PC-3 (cell line): ENCODE data around the gene MYO10. TPM values are rescaled to one million over a fixed set of nuclear protein-coding genes. Genes with fewer than 3 reads are reported as not detected.

Experiments
- ATAC-seq: fragments of 200-7000 bp; cut with Tn5 transposase; 2 replicates; pipeline ENCODE4 v1.9.1; 2020; ENCODE audit warnings: mild to moderate bottlenecking, moderate library complexity
- BruUV-seq: library from RNA; stranded (reverse); fragments of 400-500 nt; replicated peaks from 2 replicates; lab custom pipeline; 2021; lab: Mats Ljungman, UMichigan
- CTCF ChIA-PET: fragments of 300-600 bp; sonication (Branson Sonifier 250); formaldehyde crosslinking; loops from one replicate; lab custom pipeline; 2022; ENCODE audit warnings: antibody characterized with exemption; lab: Charles Lee
- POLR2A ChIA-PET: fragments of 300-600 bp; sonication (Branson Sonifier 250); formaldehyde crosslinking; loops from one replicate; lab custom pipeline; 2022; ENCODE audit warnings: antibody characterized with exemption; ENCODE audit not compliant: unreplicated experiment; lab: Charles Lee
- DNase-seq: peaks from one replicate; pipeline ENCODE4 v3.0.0-alpha.2; 2015
- H2AFZ ChIP-seq: fragments of 300-600 bp; sonication (generic); 2 replicates; pipeline ENCODE4 v1.6.0; 2016; ENCODE audit warnings: antibody characterized with exemption, low read length
- H3F3A ChIP-seq: fragments of 300-600 bp; sonication (generic); one replicate; pipeline ENCODE4 v1.6.0; 2017; ENCODE audit warnings: antibody characterized with exemption, low read length, control low read depth, mild to moderate bottlenecking; ENCODE audit not compliant: unreplicated experiment
- H3K27ac ChIP-seq: fragments of 300-600 bp; sonication (generic); 2 replicates; pipeline ENCODE4 v1.5.1; 2016; ENCODE audit warnings: mild to moderate bottlenecking, low read length
- H3K27me3 ChIP-seq: fragments of 300-600 bp; sonication (generic); 2 replicates; pipeline ENCODE4 v1.6.1; 2016; ENCODE audit warnings: low read length, mixed read lengths
- H3K36me3 ChIP-seq: fragments of 300-600 bp; sonication (generic); 2 replicates; pipeline ENCODE4 v1.6.1; 2016; ENCODE audit warnings: low read depth, mixed run types, low read length, mixed read lengths
- H3K4me1 ChIP-seq: fragments of 300-600 bp; sonication (generic); 2 replicates; pipeline ENCODE4 v1.5.1; 2016; ENCODE audit warnings: low read length; ENCODE audit not compliant: insufficient read depth
- H3K4me2 ChIP-seq: fragments of 300-600 bp; sonication (generic); 2 replicates; pipeline ENCODE4 v1.6.0; 2016; ENCODE audit warnings: low read length
- H3K4me3 ChIP-seq: fragments of 300-600 bp; sonication (generic); 2 replicates; pipeline ENCODE4 v1.5.1; 2016; ENCODE audit warnings: mild to moderate bottlenecking, low read length, mixed read lengths
- H3K79me2 ChIP-seq: fragments of 300-600 bp; sonication (generic); 2 replicates; pipeline ENCODE4 v1.6.1; 2017; ENCODE audit warnings: low read length, mixed read lengths
- H3K9ac ChIP-seq: fragments of 300-600 bp; sonication (generic); 2 replicates; pipeline ENCODE4 v1.6.0; 2016; ENCODE audit warnings: mild to moderate bottlenecking, low read length
- H3K9me2 ChIP-seq: fragments of 300-600 bp; sonication (generic); replicated peaks from 2 replicates; pipeline ENCODE4 v1.6.1; 2016; ENCODE audit warnings: mixed run types, low read length, mixed read lengths
- H3K9me3 ChIP-seq: fragments of 300-600 bp; sonication (generic); 2 replicates; pipeline ENCODE4 v1.6.1; 2016; ENCODE audit warnings: low read length, mixed read lengths
- H4K20me1 ChIP-seq: fragments of 300-600 bp; sonication (generic); 2 replicates; pipeline ENCODE4 v1.6.1; 2016; ENCODE audit warnings: low read length, mixed read lengths
- CTCF ChIP-seq: fragments of 300-600 bp; sonication (generic); conservative IDR thresholded peaks from 2 replicates; pipeline ENCODE4 v1.5.1; 2017; ENCODE audit warnings: antibody characterized with exemption, low read depth, mild to moderate bottlenecking, low read length
- EZH2 ChIP-seq: fragments of 300-600 bp; sonication (generic); IDR thresholded peaks from one replicate; pipeline ENCODE4 v1.6.1; 2017; ENCODE audit warnings: antibody characterized with exemption, mild to moderate bottlenecking, low read length; ENCODE audit not compliant: unreplicated experiment
- EZH2phosphoT487 ChIP-seq: fragments of 300-600 bp; sonication (generic); IDR thresholded peaks from 2 replicates; pipeline ENCODE4 v1.6.1; 2018; ENCODE audit warnings: mild to moderate bottlenecking, antibody characterized with exemption, low read length, borderline replicate concordance
- intact Hi-C: fragments of 100-400 bp; cut with micrococcal nuclease; formaldehyde crosslinking; loops from 2 replicates; pipeline ENCODE4 v1.9.0; 2023
- total RNA-seq: library from RNA; depleted of rRNA; stranded (reverse); fragments of >200 nt; gene quantifications from 2 replicates; pipeline ENCODE4 v1.2.3, GENCODE V29; 2014

MYO10 gene
- total RNA-seq, 1 experiment from 2014 or later: 52.3 TPM

- Histone ChIP-seq H3K79me2 (peaks cover 92% of the 10 kb centered on the region), H3K27me3 (no peaks in the 10 kb centered on the region), H3K9me3 (no peaks in the 10 kb centered on the region), H3K36me3 (no peaks in the 10 kb centered on the region), H3K9ac (no peak overlapping the region), H3F3A (no peaks in the 10 kb centered on the region), H3K9me2 (no peaks in the 10 kb centered on the region), H2AFZ (no peak overlapping the region), H3K4me3 (no peak overlapping the region), H4K20me1 (peaks cover 72% of the 10 kb centered on the region), H3K4me2 (peak overlapping the region; percentile 82; the same call in 1 of the 2 replicates), H3K27ac (no peak overlapping the region), H3K4me1 (peaks cover 26% of the 10 kb centered on the region)
- ChIA-PET CTCF (no interaction called here), POLR2A (interaction anchor here (0.7 kb wide), 1 partner anchor 186 kb away, joined by 3 read pairs; no protein-coding TSS in a partner anchor)
- TF ChIP-seq EZH2 (no peak), EZH2phosphoT487 (no peak), CTCF (no peak)
- intact Hi-C loops: loop anchor here (5.0 to 10.0 kb wide), 2 partner anchors 57 to 84 kb away; no protein-coding TSS in a partner anchor
- BruUV-seq: no TSS peak
- DNase-seq (no peak), ATAC-seq (no peak)
Observed at GRCh38 chr5:16931334-16932110, 4.6 kb downstream of the MYO10 start.

- no peak overlapping the region for H3K4me2 ChIP-seq
- no peaks in the 10 kb centered on the region for H3K36me3 ChIP-seq
- no TSS peak for BruUV-seq
- H2AFZ ChIP-seq: no peak overlapping the region
- no peak overlapping the region for H3K4me3 ChIP-seq
- CTCF ChIA-PET: no interaction called here
- intact Hi-C loops: loop anchor here (5.0 to 10.0 kb wide), 2 partner anchors 56 to 83 kb away; no protein-coding TSS in a partner anchor
- DNase-seq: no peak
- H3K9ac ChIP-seq: no peak overlapping the region
- POLR2A ChIA-PET: interaction anchor here (0.6 kb wide), 1 partner anchor 44 kb away, joined by 3 read pairs; no protein-coding TSS in a partner anchor
- no peak overlapping the region for H3K27ac ChIP-seq
- H3K4me1 ChIP-seq: peaks cover 26% of the 10 kb centered on the region
- H3K79me2 ChIP-seq: peaks cover 97% of the 10 kb centered on the region
- H3F3A ChIP-seq: no peaks in the 10 kb centered on the region
- H3K27me3 ChIP-seq: no peaks in the 10 kb centered on the region
- H3K9me3 ChIP-seq: no peaks in the 10 kb centered on the region
- no peak for ATAC-seq
- H4K20me1 ChIP-seq: peaks cover 80% of the 10 kb centered on the region
- TF ChIP-seq EZH2phosphoT487: no peak
- TF ChIP-seq EZH2: no peak
- TF ChIP-seq CTCF: no peak
- no peaks in the 10 kb centered on the region for H3K9me2 ChIP-seq
Observed at GRCh38 chr5:16930496-16930895, 5.6 kb downstream of the MYO10 start.

GRCh38 chr5:16929831-16930230 is 6.3 kb downstream of the MYO10 start:
- CTCF ChIA-PET: no interaction called here
- H4K20me1 ChIP-seq: peaks cover 76% of the 10 kb centered on the region
- intact Hi-C loops: loop anchor here (5.0 to 10.0 kb wide), 2 partner anchors 55 to 83 kb away; no protein-coding TSS in a partner anchor

More at GRCh38 chr5:16929831-16930230, 6.3 kb downstream of the MYO10 start:
- Histone ChIP-seq H3K79me2 (peaks cover 97% of the 10 kb centered on the region), H3K4me3 (no peak overlapping the region), H3K4me2 (no peak overlapping the region), H3K27me3 (no peaks in the 10 kb centered on the region), H3K9me3 (no peaks in the 10 kb centered on the region), H3K36me3 (no peaks in the 10 kb centered on the region), H3K4me1 (peaks cover 26% of the 10 kb centered on the region), H3K9me2 (no peaks in the 10 kb centered on the region), H3K27ac (no peak overlapping the region), H3K9ac (no peak overlapping the region), H3F3A (no peaks in the 10 kb centered on the region), H2AFZ (no peak overlapping the region)
- no peak for ATAC-seq
- TF ChIP-seq EZH2phosphoT487 (no peak), CTCF (no peak), EZH2 (no peak)
- POLR2A ChIA-PET: no interaction called here
- no TSS peak for BruUV-seq
- no peak for DNase-seq
